Right lobe of liver (tissue), 6 donors: ENCODE measurements around the gene CDC42EP4. TPM values are rescaled to one million over a fixed set of nuclear protein-coding genes. Genes with fewer than 3 reads are reported as not detected.

Source experiments
- ATAC-seq, 4 donors: fragments of 200-7000 bp; cut with Tn5 transposase; one replicate each; pipeline ENCODE4 v1.9.1; 2020; ENCODE audit warnings: mild to moderate bottlenecking in 4 of 4, moderate library complexity in 4 of 4
- DNase-seq, 3 donors: peaks; one replicate each; pipeline ENCODE4 v3.0.0-alpha.2; 2020
- H3K27ac ChIP-seq, 3 donors: fragments of 200-600 bp; one replicate each; pipeline ENCODE4 v1.8.0; 2022
- H3K27me3 ChIP-seq, 2 donors: fragments of 200-600 bp; one replicate each; pipeline ENCODE4 v1.8.0; 2022
- H3K36me3 ChIP-seq, 4 donors: fragments of 200-600 bp; sonication (generic) in 1 of 4; one replicate each; pipeline versions ENCODE4 v1.5.1 to v1.8.0; 2017 to 2022; ENCODE audit warnings: control low read depth in 1 of 4
- H3K4me1 ChIP-seq, 4 donors: fragments of 200-600 bp; sonication (generic) in 1 of 4; one replicate each; pipeline versions ENCODE4 v1.5.1 to v1.8.0; 2017 to 2022; ENCODE audit warnings: control low read depth in 1 of 4
- H3K4me3 ChIP-seq, 3 donors: fragments of 200-600 bp; one replicate each; pipeline ENCODE4 v1.8.0; 2022
- H3K9me3 ChIP-seq, 4 donors: fragments of 200-600 bp; sonication (generic) in 1 of 4; one replicate each; pipeline versions ENCODE4 v1.5.1 to v1.8.0; 2017 to 2022; ENCODE audit warnings: control low read depth in 1 of 4
- POLR2A ChIP-seq: fragments of 450-650 bp; IDR thresholded peaks from one replicate; pipeline ENCODE4 v1.6.1; 2017; ENCODE audit warnings: antibody characterized with exemption, mild to moderate bottlenecking
- WGBS: methylation state at CpG from one replicate; pipeline ENCODE4 v1.1.6; 2018; ENCODE audit warnings: low coverage, low lambda C conversion rate; ENCODE audit not compliant: insufficient coverage; ENCODE audit errors: missing lambda C conversion rate; 5-methylcytosine and 5-hydroxymethylcytosine counted together
- intact Hi-C, 2 donors: fragments of 100-400 bp; cut with DNase I; formaldehyde crosslinking; loops; one replicate each; pipeline versions ENCODE4 v1.11.2 to v1.14.1; 2022
- total RNA-seq, 6 experiments: library from RNA; depleted of rRNA in 2 of 6; stranded (reverse); fragments of >200 nt in 2 of 6; fragmentation: NEBNext Ultra II Directional in 3 of 6; extraction: Animal tissue kit (Norgen Biotek cat#: 25700) in 3 of 6; gene quantifications; one replicate each; pipeline versions ENCODE4 v1.1.0 to v1.2.4, GENCODE V29; 2016 to 2023
- TF ChIP-seq, protein P1 (sequence below), 4 donors: fragments of 200-600 bp in 3 of 4; fragments of 450-650 bp in 1 of 4; IDR thresholded peaks; one replicate each; pipeline versions ENCODE4 v1.5.1 to v1.8.0; 2016 to 2022; ENCODE audit warnings: antibody characterized with exemption in 4 of 4, mild to moderate bottlenecking in 2 of 4
- donor health status: DM: no; HTN: yes; CAD: no.
- donor health status: DM: no; HTN: no; CAD: no.
- donor health status: DM: no; HTN: no; CAD: no.
- donor health status: DM: no; HTN: yes; CAD: no.
- donor health status: DM: no; HTN: yes; CAD: no.

Gene CDC42EP4
- total RNA-seq, 6 experiments from 2014 or later: 27.5 to 34.9 (median 30.9) TPM

DNA sequence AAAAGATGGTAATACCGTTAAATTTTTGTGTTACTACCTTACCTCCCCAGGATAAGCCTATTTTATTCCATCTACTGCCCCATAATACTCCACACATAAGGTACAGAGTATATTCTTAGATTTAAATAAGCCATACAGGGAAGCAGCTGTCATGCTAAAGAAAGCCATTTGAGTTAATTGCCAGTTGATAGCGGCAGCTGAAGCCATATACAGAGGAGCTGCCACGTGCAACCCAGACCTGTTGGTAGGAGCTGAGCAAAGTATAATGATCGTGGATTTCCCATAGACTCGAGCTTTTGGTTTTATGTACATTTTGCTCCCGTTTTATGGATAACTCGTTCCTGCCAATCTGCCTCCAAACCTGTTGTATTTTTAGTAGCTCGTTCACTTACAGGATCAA is 62.1 kb downstream of the CDC42EP4 start:
- intact Hi-C loops: no loop called here
- 83% methylated on average over 8 of the region's 8 CpGs for WGBS
- Histone ChIP-seq H3K27me3 (no peaks in the 10 kb centered on the region), H3K27ac (no peak overlapping the region), H3K36me3 (peaks cover 0 to 8% (median 5%) of the 10 kb centered on the region in 4 donors), H3K4me1 (no peaks in the 10 kb centered on the region), H3K4me3 (no peak overlapping the region), H3K9me3 (no peaks in the 10 kb centered on the region)
- no peak for TF ChIP-seq POLR2A
- TF ChIP-seq, protein P1, sequence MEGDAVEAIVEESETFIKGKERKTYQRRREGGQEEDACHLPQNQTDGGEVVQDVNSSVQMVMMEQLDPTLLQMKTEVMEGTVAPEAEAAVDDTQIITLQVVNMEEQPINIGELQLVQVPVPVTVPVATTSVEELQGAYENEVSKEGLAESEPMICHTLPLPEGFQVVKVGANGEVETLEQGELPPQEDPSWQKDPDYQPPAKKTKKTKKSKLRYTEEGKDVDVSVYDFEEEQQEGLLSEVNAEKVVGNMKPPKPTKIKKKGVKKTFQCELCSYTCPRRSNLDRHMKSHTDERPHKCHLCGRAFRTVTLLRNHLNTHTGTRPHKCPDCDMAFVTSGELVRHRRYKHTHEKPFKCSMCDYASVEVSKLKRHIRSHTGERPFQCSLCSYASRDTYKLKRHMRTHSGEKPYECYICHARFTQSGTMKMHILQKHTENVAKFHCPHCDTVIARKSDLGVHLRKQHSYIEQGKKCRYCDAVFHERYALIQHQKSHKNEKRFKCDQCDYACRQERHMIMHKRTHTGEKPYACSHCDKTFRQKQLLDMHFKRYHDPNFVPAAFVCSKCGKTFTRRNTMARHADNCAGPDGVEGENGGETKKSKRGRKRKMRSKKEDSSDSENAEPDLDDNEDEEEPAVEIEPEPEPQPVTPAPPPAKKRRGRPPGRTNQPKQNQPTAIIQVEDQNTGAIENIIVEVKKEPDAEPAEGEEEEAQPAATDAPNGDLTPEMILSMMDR (IDR thresholded peaks at IDR 0.05): no peak
- no peak for ATAC-seq
- no peak for DNase-seq

DNA sequence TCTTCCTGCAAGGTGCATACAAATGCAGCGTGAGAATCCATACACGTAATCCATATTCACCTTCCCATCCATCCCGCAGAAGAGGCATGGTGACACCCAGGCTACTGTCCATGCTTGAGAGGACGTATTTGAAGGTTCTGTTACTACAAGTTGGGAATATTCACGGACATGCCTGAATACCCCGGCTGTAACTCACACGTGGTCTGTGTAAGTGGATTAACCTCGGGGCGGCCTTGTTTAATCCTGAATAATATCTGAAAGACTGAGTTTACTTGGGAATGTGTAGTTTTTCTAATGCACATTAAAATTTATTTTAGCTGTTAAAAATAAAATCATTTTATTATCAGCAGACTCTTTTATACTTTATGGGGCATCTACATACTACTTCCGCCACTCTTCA is 63.3 kb downstream of the CDC42EP4 start:
- no peak overlapping the region for H3K4me3 ChIP-seq
- H3K27me3 ChIP-seq: no peaks in the 10 kb centered on the region
- WGBS: 88% methylated on average over 9 of the region's 10 CpGs
- DNase-seq (no peak), ATAC-seq (no peak)
- no peaks in the 10 kb centered on the region for H3K9me3 ChIP-seq
- no peaks in the 10 kb centered on the region for H3K4me1 ChIP-seq
- TF ChIP-seq POLR2A: no peak
- TF ChIP-seq, protein P1 (IDR thresholded peaks at IDR 0.05): no peak
- H3K27ac ChIP-seq: no peak overlapping the region
- intact Hi-C loops: no loop called here
- H3K36me3 ChIP-seq: peaks cover 0 to 18% (median 7%) of the 10 kb centered on the region in 4 donors

DNA sequence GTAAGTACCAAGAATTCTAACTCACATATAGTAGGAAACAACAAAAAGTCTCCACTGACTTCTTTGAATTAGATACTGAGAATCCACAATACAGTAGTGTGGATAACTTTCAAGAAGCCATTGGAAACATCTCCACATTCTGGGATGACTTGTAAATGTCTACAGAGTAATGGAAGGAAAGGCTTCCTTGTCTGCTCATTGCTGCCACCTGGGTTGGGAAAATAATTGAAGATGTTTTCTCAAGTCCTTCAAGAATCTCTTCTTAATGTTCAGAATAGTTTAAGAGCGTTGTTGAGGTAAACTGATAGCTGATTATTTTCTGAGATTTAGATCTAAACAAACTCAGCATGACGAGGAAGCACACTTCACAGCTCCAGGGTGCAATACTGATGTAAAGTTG is 64.1 kb downstream of the CDC42EP4 start:
- intact Hi-C loops: no loop called here
- Histone ChIP-seq H3K27ac (no peak overlapping the region), H3K4me3 (no peak overlapping the region), H3K27me3 (no peaks in the 10 kb centered on the region), H3K9me3 (no peaks in the 10 kb centered on the region), H3K36me3 (peaks cover 0 to 19% (median 8%) of the 10 kb centered on the region in 4 donors), H3K4me1 (no peaks in the 10 kb centered on the region)
- DNase-seq (no peak), ATAC-seq (no peak)
- TF ChIP-seq POLR2A: no peak
- TF ChIP-seq, protein P1 (IDR thresholded peaks at IDR 0.05): peak in 2 of 4 donors; percentile 14 to 22
- WGBS: 76% methylated on average over 2 of the region's 2 CpGs

DNA sequence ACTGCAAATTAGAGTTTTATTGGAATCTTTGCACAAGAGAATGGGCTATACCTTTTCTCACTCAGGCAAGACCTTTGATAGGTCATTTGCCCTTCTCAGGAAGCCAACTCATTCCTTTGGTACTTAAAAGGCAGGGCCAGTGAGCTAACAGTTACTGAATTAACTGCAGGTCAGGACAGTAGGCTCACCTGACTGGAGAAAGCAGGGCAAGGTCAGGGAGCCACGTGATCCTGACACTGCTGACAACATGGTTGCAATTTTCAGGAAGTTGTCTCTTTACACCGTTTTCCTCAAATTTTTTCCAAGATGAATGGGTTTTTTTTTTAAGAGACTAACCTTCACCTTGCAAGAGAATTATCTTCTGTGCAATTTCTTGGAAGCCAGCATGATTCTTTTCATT is 71.2 kb downstream of the CDC42EP4 start:
- ATAC-seq: no peak
- TF ChIP-seq, protein P1 (IDR thresholded peaks at IDR 0.05): no peak
- TF ChIP-seq POLR2A: no peak
- Histone ChIP-seq H3K27me3 (no peaks in the 10 kb centered on the region), H3K27ac (no peak overlapping the region), H3K4me1 (peaks cover 0 to 2% (median 0%) of the 10 kb centered on the region in 4 donors), H3K36me3 (peaks cover 0 to 18% (median 12%) of the 10 kb centered on the region in 4 donors), H3K9me3 (no peaks in the 10 kb centered on the region), H3K4me3 (no peak overlapping the region)
- WGBS: 54% methylated on average over 2 of the region's 2 CpGs
- intact Hi-C loops: no loop called here
- no peak for DNase-seq

DNA sequence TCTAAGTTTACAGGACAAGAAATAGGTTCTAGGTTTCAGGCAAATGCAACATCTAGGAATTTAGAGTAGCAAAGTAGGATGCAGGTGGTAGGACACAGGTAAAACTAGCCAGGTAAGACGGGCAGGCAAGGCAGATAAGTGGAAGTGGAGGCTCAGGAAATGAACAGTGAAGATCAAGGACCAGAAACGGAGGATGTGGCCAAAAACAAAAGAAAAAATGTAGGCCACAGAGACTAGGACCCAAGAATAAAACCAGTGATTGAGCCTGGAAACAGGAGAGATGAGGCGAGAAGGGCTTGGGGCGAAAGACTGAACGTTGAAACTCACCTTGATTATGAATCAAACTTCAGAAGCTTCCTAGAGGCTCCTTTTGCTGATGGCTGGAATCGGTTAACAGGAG is 74.1 kb downstream of the CDC42EP4 start:
- TF ChIP-seq, protein P1 (IDR thresholded peaks at IDR 0.05): no peak
- no peak for TF ChIP-seq POLR2A
- intact Hi-C loops: no loop called here
- Histone ChIP-seq H3K27me3 (no peaks in the 10 kb centered on the region), H3K36me3 (peaks cover 0 to 16% (median 5%) of the 10 kb centered on the region in 4 donors), H3K4me3 (no peak overlapping the region), H3K27ac (no peak overlapping the region), H3K4me1 (peaks cover 0 to 2% (median 0%) of the 10 kb centered on the region in 4 donors), H3K9me3 (no peaks in the 10 kb centered on the region)
- WGBS: 68% methylated on average over 6 of the region's 6 CpGs
- no peak for DNase-seq
- no peak for ATAC-seq
